ENCODE measurements around the gene JAGN1. TPM values are rescaled to one million over a fixed set of nuclear protein-coding genes. Genes with fewer than 3 reads are reported as not detected.

JAGN1 gene
- total RNA-seq, 1 donor from 2014 or later = 55.2 TPM

- TF ChIP-seq, protein P1, sequence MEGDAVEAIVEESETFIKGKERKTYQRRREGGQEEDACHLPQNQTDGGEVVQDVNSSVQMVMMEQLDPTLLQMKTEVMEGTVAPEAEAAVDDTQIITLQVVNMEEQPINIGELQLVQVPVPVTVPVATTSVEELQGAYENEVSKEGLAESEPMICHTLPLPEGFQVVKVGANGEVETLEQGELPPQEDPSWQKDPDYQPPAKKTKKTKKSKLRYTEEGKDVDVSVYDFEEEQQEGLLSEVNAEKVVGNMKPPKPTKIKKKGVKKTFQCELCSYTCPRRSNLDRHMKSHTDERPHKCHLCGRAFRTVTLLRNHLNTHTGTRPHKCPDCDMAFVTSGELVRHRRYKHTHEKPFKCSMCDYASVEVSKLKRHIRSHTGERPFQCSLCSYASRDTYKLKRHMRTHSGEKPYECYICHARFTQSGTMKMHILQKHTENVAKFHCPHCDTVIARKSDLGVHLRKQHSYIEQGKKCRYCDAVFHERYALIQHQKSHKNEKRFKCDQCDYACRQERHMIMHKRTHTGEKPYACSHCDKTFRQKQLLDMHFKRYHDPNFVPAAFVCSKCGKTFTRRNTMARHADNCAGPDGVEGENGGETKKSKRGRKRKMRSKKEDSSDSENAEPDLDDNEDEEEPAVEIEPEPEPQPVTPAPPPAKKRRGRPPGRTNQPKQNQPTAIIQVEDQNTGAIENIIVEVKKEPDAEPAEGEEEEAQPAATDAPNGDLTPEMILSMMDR (IDR thresholded peaks at IDR 0.05) = no peak
- Histone ChIP-seq H3K27ac (no peak overlapping the region), H3K9me3 (no peaks in the 10 kb centered on the region), H3K36me3 (no peaks in the 10 kb centered on the region), H3K4me1 (no peaks in the 10 kb centered on the region), H3K27me3 (no peaks in the 10 kb centered on the region), H3K4me3 (no peak overlapping the region)
- intact Hi-C loops (cut with DNase I) = no loop called here
- DNase-seq (ENCODE audit: low spot score in 2 of 2) = no peak
These were observed 13.4 kb upstream of the JAGN1 start for GRCh38 chr3:9876991-9877390.

DNA sequence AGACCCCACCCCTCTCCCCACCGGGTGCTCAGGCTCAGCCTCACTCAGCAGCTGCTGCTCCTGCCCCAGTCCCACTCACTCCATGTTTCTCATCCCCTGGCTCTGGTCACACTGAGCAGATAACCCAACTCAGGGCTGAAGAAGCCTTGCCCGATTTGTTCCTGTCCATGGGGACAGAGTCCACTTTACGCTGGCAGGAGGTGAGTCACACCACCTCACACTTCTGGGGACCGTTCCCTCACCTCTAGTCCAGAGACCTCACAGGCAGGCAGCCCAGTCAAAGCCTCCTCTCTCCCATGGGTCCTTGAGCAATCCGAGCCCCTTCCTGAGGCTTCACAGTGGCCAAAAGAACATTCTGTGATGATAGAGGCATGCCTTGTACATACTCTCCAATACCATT is 11.7 kb upstream of the JAGN1 start:
- DNase-seq (ENCODE audit: low spot score in 2 of 2) = no peak
- no peaks in the 10 kb centered on the region for H3K36me3 ChIP-seq
- H3K4me3 ChIP-seq = no peak overlapping the region
- intact Hi-C loops (cut with DNase I) = no loop called here
- TF ChIP-seq, protein P1 (IDR thresholded peaks at IDR 0.05) = no peak
- H3K27me3 ChIP-seq = no peaks in the 10 kb centered on the region
- no peaks in the 10 kb centered on the region for H3K9me3 ChIP-seq
- H3K4me1 ChIP-seq = no peaks in the 10 kb centered on the region
- no peak overlapping the region for H3K27ac ChIP-seq

- Histone ChIP-seq H3K9me3 (no peaks in the 10 kb centered on the region), H3K36me3 (no peaks in the 10 kb centered on the region), H3K27me3 (no peaks in the 10 kb centered on the region), H3K4me1 (no peaks in the 10 kb centered on the region), H3K4me3 (no peak within 1 kb of the TSS), H3K27ac (no peak within 1 kb of the TSS)
- no peak for DNase-seq (ENCODE audit: low spot score in 2 of 2)
- TF ChIP-seq, protein P1 (IDR thresholded peaks at IDR 0.05) = no peak
- intact Hi-C loops (cut with DNase I) = no loop called here
These were observed 10.4 kb upstream of the JAGN1 start, which contains the start of gene CIDEC for GRCh38 chr3:9879830-9880549. Gene CIDEC (minus strand): TSS chr3:9880253. CDS start chr3:9878486, 1,767 bp downstream.

DNA sequence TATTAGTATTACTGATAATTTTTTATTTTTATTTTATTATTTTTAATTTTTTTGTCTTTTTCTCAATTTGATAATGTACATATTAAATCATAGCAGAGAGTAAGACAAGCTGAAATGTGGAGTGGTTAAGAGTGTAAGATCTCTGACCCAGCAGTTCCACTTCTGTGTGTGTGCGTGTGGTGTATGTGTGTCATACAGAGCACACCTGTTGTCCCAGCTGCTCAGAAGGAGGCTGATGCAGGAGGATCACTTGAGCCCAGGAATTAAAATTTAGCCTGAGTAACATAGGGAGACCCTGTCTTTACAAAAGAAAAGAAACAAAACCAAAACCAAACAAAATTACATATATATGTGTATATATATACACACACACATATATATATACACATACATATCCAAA is 9.0 kb upstream of the JAGN1 start:
- Histone ChIP-seq H3K9me3 (no peaks in the 10 kb centered on the region), H3K27ac (no peak overlapping the region), H3K4me3 (no peak overlapping the region), H3K27me3 (no peaks in the 10 kb centered on the region), H3K4me1 (no peaks in the 10 kb centered on the region), H3K36me3 (no peaks in the 10 kb centered on the region)
- TF ChIP-seq, protein P1 (IDR thresholded peaks at IDR 0.05) = no peak
- intact Hi-C loops (cut with DNase I) = no loop called here
- no peak for DNase-seq (ENCODE audit: low spot score in 2 of 2)

GRCh38 chr3:9883706-9884554 is 6.5 kb upstream of the JAGN1 start:
- Histone ChIP-seq H3K4me1 (no peaks in the 10 kb centered on the region), H3K9me3 (no peaks in the 10 kb centered on the region), H3K27ac (no peak overlapping the region), H3K27me3 (no peaks in the 10 kb centered on the region), H3K36me3 (no peaks in the 10 kb centered on the region), H3K4me3 (no peak overlapping the region)
- TF ChIP-seq, protein P1 (IDR thresholded peaks at IDR 0.05) = no peak
- intact Hi-C loops (cut with DNase I) = no loop called here
- DNase-seq (ENCODE audit: low spot score in 2 of 2) = no peak
